ENCODE measurements around the gene PARP11. TPM values are rescaled to one million over a fixed set of nuclear protein-coding genes. Genes with fewer than 3 reads are reported as not detected.
A peak's percentile ranks its signal among the peaks of the same experiment; 100 is the strongest.

Gene PARP11
- total RNA-seq, 1 donor from 2014 or later, result 5.5 TPM

DNA sequence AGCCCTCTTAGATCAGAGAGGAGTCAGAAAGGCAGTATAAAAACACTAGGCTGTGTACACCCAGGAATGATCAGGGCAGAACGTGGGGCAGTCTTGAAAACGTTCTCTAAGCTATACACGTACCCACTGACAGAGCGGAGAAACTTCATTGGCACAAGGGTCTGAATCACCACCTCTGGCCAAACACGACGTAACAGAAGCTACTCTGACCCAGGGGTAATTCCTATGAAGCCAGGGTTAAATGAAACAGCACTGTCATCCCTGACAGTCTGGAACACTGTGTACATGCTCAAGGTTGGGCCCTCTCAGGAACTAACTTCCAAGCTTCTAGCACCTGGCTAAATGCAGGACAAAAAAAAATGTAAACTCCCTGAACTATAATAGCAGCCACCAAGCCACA lies 38.4 kb downstream of the PARP11 start:
- intact Hi-C loops (cut with DNase I), result no loop called here
- ATAC-seq, result peak; percentile 42
- no peak for DNase-seq (ENCODE audit: missing footprints)

DNA sequence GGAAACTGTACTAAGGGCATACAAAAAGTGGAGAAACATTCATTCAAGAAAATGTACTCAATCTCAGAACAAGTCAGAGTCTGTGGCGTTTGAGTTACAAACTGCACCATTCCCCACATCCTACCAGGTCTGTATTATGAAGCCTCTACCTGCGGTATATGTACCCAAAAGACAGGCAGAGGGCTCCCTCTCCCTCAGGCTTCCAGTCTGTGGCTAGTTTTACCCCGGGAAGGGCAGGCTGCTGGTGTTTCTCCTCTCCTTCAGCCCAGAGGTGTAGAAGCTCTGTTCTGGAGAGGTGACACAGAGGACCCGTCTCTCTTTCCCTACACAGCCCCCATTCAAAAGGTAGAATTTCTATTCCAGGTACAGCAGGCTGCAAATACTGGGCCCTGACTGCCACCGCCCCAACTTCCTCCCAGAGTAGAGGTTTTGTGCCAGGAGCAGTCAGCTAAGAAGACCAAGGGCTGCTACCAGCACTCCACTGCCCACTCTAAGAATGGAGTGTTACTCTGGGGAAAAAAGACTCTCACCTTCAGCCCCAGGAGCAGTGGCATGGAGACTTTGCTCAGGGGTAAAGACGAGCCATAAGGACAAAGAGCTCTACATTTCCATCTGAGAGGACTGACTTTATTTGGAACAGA lies 39.4 kb downstream of the PARP11 start:
- intact Hi-C loops (cut with DNase I), result no loop called here
- no peak for DNase-seq (ENCODE audit: missing footprints)
- ATAC-seq, result no peak

GRCh38 chr12:3832738-3833137 lies 40.5 kb downstream of the PARP11 start:
- ATAC-seq, result no peak
- no peak for DNase-seq (ENCODE audit: missing footprints)
- intact Hi-C loops (cut with DNase I), result no loop called here

GRCh38 chr12:3828888-3829287 lies 44.3 kb downstream of the PARP11 start:
- ATAC-seq, result no peak
- no peak for DNase-seq (ENCODE audit: missing footprints)
- intact Hi-C loops (cut with DNase I), result no loop called here

DNA sequence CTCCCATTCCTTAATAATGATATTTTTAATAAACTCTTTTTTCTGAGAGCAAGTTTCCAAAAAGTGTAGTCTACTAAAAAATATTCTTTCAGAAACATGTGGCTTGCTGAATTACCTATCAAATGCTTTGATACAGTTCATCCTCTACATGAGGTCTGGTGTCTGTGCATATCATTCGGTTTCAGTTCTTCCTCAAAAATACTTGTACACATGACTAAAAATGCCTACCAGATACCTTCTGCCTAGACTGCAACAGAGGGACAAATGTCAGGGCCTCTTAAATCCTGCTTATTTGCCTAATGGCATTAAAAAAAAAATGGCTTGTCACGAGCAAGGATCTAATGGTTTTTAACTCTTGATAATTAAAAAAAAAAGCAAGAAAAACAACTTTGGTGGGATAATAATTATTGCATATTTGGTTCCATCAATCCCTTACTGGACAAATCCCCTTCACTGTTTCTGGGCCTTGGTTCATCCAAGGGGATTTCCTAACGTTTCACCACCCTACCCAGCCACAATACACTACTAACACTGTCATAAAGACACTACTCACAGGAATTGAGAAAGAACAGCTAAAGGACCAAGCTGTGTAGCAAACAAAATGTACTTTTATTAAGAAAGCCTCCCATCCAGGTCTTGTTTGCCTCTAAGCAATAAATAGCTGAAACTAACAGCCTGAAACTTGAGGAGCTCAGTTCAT lies 45.7 kb downstream of the PARP11 start:
- ATAC-seq, result no peak
- DNase-seq (ENCODE audit: missing footprints), result no peak
- intact Hi-C loops (cut with DNase I), result no loop called here

- ATAC-seq (no peak), DNase-seq (ENCODE audit: missing footprints) (no peak)
- intact Hi-C loops (cut with DNase I), result no loop called here
Measured at GRCh38 chr12:3821441-3821840, 51.8 kb downstream of the PARP11 start.

DNA sequence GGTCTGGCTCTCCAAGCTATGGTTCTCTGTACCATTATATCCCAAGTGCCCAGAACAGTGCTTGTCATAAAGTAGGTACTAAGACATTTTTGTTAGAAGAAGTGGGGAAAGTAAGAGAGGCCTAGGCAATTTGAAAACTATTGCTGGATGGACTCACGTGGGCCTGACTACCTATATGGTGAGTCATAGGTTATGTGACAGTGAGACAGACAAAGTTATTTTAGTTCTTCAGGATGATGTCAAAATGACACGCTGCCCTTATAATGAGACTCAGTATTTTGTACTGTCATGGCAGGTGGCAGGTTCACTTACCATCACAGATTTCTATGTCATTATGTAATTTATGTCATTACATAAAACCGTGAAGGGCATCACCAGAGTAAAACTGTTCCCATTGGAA lies 53.1 kb downstream of the PARP11 start:
- DNase-seq (ENCODE audit: missing footprints) (no peak), ATAC-seq (no peak)
- intact Hi-C loops (cut with DNase I), result no loop called here

- ATAC-seq (no peak), DNase-seq (ENCODE audit: missing footprints) (no peak)
- intact Hi-C loops (cut with DNase I), result no loop called here
Measured at GRCh38 chr12:3816266-3816665, 56.9 kb downstream of the PARP11 start.

- DNase-seq (ENCODE audit: missing footprints), result no peak
- intact Hi-C loops (cut with DNase I), result no loop called here
- ATAC-seq, result no peak
Measured at GRCh38 chr12:3815094-3815766, 58.0 kb downstream of the PARP11 start.

GRCh38 chr12:3810540-3810939 lies 62.7 kb downstream of the PARP11 start:
- intact Hi-C loops (cut with DNase I), result no loop called here
- DNase-seq (ENCODE audit: missing footprints) (no peak), ATAC-seq (no peak)

DNA sequence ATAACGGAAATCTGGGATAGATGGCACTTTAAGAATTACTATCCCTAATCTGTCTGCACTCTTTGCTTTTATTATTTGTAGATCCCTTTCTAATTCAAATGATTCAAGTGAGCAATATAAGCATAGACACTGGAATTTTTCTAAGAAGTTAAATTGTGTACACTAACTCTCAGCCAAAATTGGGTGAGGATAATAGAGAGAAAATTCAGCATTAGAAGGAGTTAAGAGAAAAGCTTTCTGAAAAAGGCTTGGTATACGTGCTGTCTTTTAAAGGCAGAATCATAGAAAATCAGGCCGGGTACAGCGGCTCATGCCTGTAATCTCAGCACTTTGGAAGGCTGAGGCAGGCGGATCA lies 63.2 kb downstream of the PARP11 start:
- ATAC-seq (no peak), DNase-seq (ENCODE audit: missing footprints) (no peak)
- intact Hi-C loops (cut with DNase I), result no loop called here

- DNase-seq (ENCODE audit: missing footprints) (no peak), ATAC-seq (no peak)
- intact Hi-C loops (cut with DNase I), result no loop called here
Measured at GRCh38 chr12:3809357-3810015, 63.7 kb downstream of the PARP11 start.

- no peak for ATAC-seq
- intact Hi-C loops (cut with DNase I), result no loop called here
- no peak for DNase-seq (ENCODE audit: missing footprints)
Measured at GRCh38 chr12:3805077-3805476, 68.1 kb downstream of the PARP11 start.

GRCh38 chr12:3803865-3804472 lies 69.2 kb downstream of the PARP11 start:
- DNase-seq (ENCODE audit: missing footprints) (peak; percentile 70), ATAC-seq (peak; percentile 83)
- intact Hi-C loops (cut with DNase I), result loop anchor here (1.0 kb wide), 1 partner anchor 505 kb away; no protein-coding TSS in a partner anchor

DNA sequence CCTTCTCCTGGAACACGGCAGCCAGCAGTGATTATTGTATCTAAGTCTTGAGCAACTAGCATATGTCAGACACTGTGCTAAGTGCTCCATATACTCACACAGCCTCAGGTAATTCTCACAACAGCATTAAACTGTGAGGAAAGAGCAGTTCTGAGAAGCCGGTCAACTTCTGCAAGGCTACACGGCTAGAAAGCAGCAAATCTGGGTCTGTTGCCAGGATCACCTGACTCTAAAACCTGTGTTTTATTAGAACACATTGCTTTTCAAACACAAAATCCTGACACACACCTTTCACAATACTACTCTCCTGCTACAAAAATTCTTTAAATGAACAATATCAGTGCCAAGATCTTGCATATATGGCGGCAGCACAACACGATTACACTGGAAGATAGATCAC lies 70.5 kb downstream of the PARP11 start:
- ATAC-seq (no peak), DNase-seq (ENCODE audit: missing footprints) (no peak)
- intact Hi-C loops (cut with DNase I), result no loop called here

- intact Hi-C loops (cut with DNase I), result no loop called here
- ATAC-seq, result no peak
- no peak for DNase-seq (ENCODE audit: missing footprints)
Measured at GRCh38 chr12:3797531-3798048, 75.6 kb downstream of the PARP11 start.

GRCh38 chr12:3795492-3796133 lies 77.6 kb downstream of the PARP11 start:
- no peak for ATAC-seq
- intact Hi-C loops (cut with DNase I), result no loop called here

GRCh38 chr12:3795066-3795465 lies 78.1 kb downstream of the PARP11 start:
- DNase-seq (ENCODE audit: missing footprints) (no peak), ATAC-seq (no peak)
- intact Hi-C loops (cut with DNase I), result no loop called here

More at GRCh38 chr12:3795492-3796133, 77.6 kb downstream of the PARP11 start:
- no peak for DNase-seq (ENCODE audit: missing footprints)
